Epithelial cell of esophagus (primary cell): Measurements from ENCODE around the gene PLPP2.

Experiments used
- DNase-seq: peaks from one replicate; pipeline ENCODE4 v3.0.0; 2010; ENCODE audit warnings: low read depth
- H3K4me3 ChIP-seq: 2 replicates; pipeline ENCODE4 v1.5.1; 2011; ENCODE audit warnings: mild to moderate bottlenecking, low read length, control low read depth
- CTCF ChIP-seq: IDR thresholded peaks from 2 replicates; pipeline ENCODE4 v1.5.1; 2011; ENCODE audit warnings: low read depth, mild to moderate bottlenecking, low read length, control low read depth, inconsistent platforms; ENCODE audit not compliant: insufficient read depth; ENCODE audit errors: missing control alignments

Gene PLPP2

GRCh38 chr19:305240-306150, 14.3 kb upstream of the PLPP2 start:
- no peak for DNase-seq
- no peak for TF ChIP-seq CTCF
- H3K4me3 ChIP-seq, result no peak overlapping the region

- TF ChIP-seq CTCF, result no peak
- DNase-seq, result no peak
- H3K4me3 ChIP-seq, result no peak overlapping the region
These were observed 5.4 kb upstream of the PLPP2 start for GRCh38 chr19:296476-297225.

GRCh38 chr19:295687-296370, 4.6 kb upstream of the PLPP2 start:
- H3K4me3 ChIP-seq, result no peak overlapping the region
- no peak for TF ChIP-seq CTCF
- DNase-seq, result no peak

- TF ChIP-seq CTCF, result peak; percentile 74
- no peak overlapping the region for H3K4me3 ChIP-seq
- DNase-seq, result peak; percentile 40
These were observed 3.9 kb upstream of the PLPP2 start for GRCh38 chr19:294946-295686.

GRCh38 chr19:294341-294945, 3.2 kb upstream of the PLPP2 start:
- H3K4me3 ChIP-seq, result no peak overlapping the region
- DNase-seq, result no peak
- TF ChIP-seq CTCF, result no peak
